Measurements from ENCODE around the gene MACROD2. TPM values are rescaled to one million over a fixed set of nuclear protein-coding genes. Genes with fewer than 3 reads are reported as not detected.

The MACROD2 gene
- total RNA-seq, 1 experiment from 2014 or later = 1.4 TPM

GRCh38 chr20:15799871-15800270 is 1804.6 kb downstream of the MACROD2 start:
- ChIA-PET POLR2A (ENCODE audit: low non-redundant PET) (no interaction called here), CTCF (no interaction called here)
- no peak for DNase-seq (ENCODE audit: low spot score)
- no peaks in the 10 kb centered on the region for H3K4me1 ChIP-seq (ENCODE audit: insufficient read depth, low read length, poor library complexity, severe bottlenecking)
- H3K4me3 ChIP-seq (ENCODE audit: low read depth, low read length, poor library complexity, severe bottlenecking) = no peak overlapping the region
- intact Hi-C loops (cut with micrococcal nuclease; ENCODE audit: unreplicated experiment) = no loop called here
- TF ChIP-seq CTCF (conservative IDR thresholded peaks at IDR 0.05; ENCODE audit: low read depth, low read length) = no peak
- TF ChIP-seq EZH2 (IDR thresholded peaks at IDR 0.05; ENCODE audit: borderline replicate concordance, low read depth, low read length, poor library complexity, severe bottlenecking) = no peak
- peaks cover 16% of the 10 kb centered on the region for H3K9me3 ChIP-seq (ENCODE audit: low read depth, low read length, poor library complexity, severe bottlenecking)
- BruUV-seq (replicated peaks) = no TSS peak
- no peaks in the 10 kb centered on the region for H3K27me3 ChIP-seq (replicated peaks; ENCODE audit: insufficient read depth, low read depth, low read length, poor library complexity)
- H3K36me3 ChIP-seq (ENCODE audit: insufficient read depth, low read length, poor library complexity, severe bottlenecking) = no peaks in the 10 kb centered on the region
- H3K27ac ChIP-seq (ENCODE audit: low read depth, low read length, poor library complexity, severe bottlenecking) = no peak overlapping the region

- DNase-seq (ENCODE audit: low spot score) = no peak
- H3K4me3 ChIP-seq (ENCODE audit: low read depth, low read length, poor library complexity, severe bottlenecking) = no peak overlapping the region
- H3K9me3 ChIP-seq (ENCODE audit: low read depth, low read length, poor library complexity, severe bottlenecking) = peaks cover 14% of the 10 kb centered on the region
- POLR2A ChIA-PET (ENCODE audit: low non-redundant PET) = no interaction called here
- no peak for TF ChIP-seq EZH2 (IDR thresholded peaks at IDR 0.05; ENCODE audit: borderline replicate concordance, low read depth, low read length, poor library complexity, severe bottlenecking)
- TF ChIP-seq CTCF (conservative IDR thresholded peaks at IDR 0.05; ENCODE audit: low read depth, low read length) = no peak
- BruUV-seq (replicated peaks) = no TSS peak
- no peak overlapping the region for H3K27ac ChIP-seq (ENCODE audit: low read depth, low read length, poor library complexity, severe bottlenecking)
- intact Hi-C loops (cut with micrococcal nuclease; ENCODE audit: unreplicated experiment) = no loop called here
- no peaks in the 10 kb centered on the region for H3K4me1 ChIP-seq (ENCODE audit: insufficient read depth, low read length, poor library complexity, severe bottlenecking)
- no peaks in the 10 kb centered on the region for H3K27me3 ChIP-seq (replicated peaks; ENCODE audit: insufficient read depth, low read depth, low read length, poor library complexity)
- CTCF ChIA-PET = no interaction called here
- H3K36me3 ChIP-seq (ENCODE audit: insufficient read depth, low read length, poor library complexity, severe bottlenecking) = no peaks in the 10 kb centered on the region
Measured at GRCh38 chr20:15802020-15802419, 1806.7 kb downstream of the MACROD2 start.

GRCh38 chr20:15805154-15805553 is 1809.8 kb downstream of the MACROD2 start:
- POLR2A ChIA-PET (ENCODE audit: low non-redundant PET) = no interaction called here
- intact Hi-C loops (cut with micrococcal nuclease; ENCODE audit: unreplicated experiment) = no loop called here

More at GRCh38 chr20:15805154-15805553, 1809.8 kb downstream of the MACROD2 start:
- TF ChIP-seq EZH2 (IDR thresholded peaks at IDR 0.05; ENCODE audit: borderline replicate concordance, low read depth, low read length, poor library complexity, severe bottlenecking) = no peak
- TF ChIP-seq CTCF (conservative IDR thresholded peaks at IDR 0.05; ENCODE audit: low read depth, low read length) = no peak
- H3K36me3 ChIP-seq (ENCODE audit: insufficient read depth, low read length, poor library complexity, severe bottlenecking) = no peaks in the 10 kb centered on the region
- H3K4me3 ChIP-seq (ENCODE audit: low read depth, low read length, poor library complexity, severe bottlenecking) = no peak overlapping the region
- peaks cover 30% of the 10 kb centered on the region for H3K9me3 ChIP-seq (ENCODE audit: low read depth, low read length, poor library complexity, severe bottlenecking)
- H3K4me1 ChIP-seq (ENCODE audit: insufficient read depth, low read length, poor library complexity, severe bottlenecking) = no peaks in the 10 kb centered on the region
- no TSS peak for BruUV-seq (replicated peaks)
- H3K27ac ChIP-seq (ENCODE audit: low read depth, low read length, poor library complexity, severe bottlenecking) = no peak overlapping the region
- no peaks in the 10 kb centered on the region for H3K27me3 ChIP-seq (replicated peaks; ENCODE audit: insufficient read depth, low read depth, low read length, poor library complexity)
- CTCF ChIA-PET = no interaction called here
- no peak for DNase-seq (ENCODE audit: low spot score)
